Measurements from ENCODE around the gene DDC.

- TF ChIP-seq NR3C1 (IDR thresholded peaks at IDR 0.05) (no peak), EP300 (IDR thresholded peaks at IDR 0.05) (no peak)
Observed at GRCh38 chr7:50605059-50605458, 39.9 kb upstream of the DDC start.
